Measurements from ENCODE around the gene SPNS2. TPM values are rescaled to one million over a fixed set of nuclear protein-coding genes. Genes with fewer than 3 reads are reported as not detected.

Gene SPNS2
- total RNA-seq, 1 experiment from 2014 or later = 1.6 TPM

DNA sequence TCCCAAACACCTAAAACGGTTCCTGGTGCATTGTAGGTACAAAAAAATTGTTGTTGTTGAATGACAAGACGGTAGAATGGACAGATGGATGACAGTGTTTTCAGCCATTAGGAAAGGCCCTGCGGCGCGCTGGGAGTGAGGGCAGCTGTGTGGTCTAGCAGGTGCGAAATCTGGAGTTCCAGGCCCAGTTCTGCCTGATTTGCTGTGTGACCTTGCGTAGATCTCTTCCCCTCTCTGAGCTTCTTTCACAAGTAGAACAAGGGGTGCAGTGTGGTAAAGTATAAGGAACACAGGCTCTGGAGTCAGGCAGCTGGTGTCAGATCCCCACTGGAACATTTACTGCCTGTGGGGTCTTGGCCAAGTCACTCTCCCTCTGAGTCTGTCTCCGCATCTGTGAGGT lies 25.3 kb downstream of the SPNS2 start:
- Histone ChIP-seq H3K27me3 (ENCODE audit: insufficient read depth, low read length) (no peaks in the 10 kb centered on the region), H3K9me2 (ENCODE audit: insufficient read depth) (no peaks in the 10 kb centered on the region), H3K36me3 (ENCODE audit: control insufficient read depth in 1 of 2, insufficient read depth in 2 of 2, low read length in 2 of 2) (no peaks in the 10 kb centered on the region), H3K79me2 (ENCODE audit: insufficient read depth, low read length) (no peaks in the 10 kb centered on the region), H3K4me1 (ENCODE audit: control insufficient read depth in 1 of 2, insufficient read depth in 2 of 2, low read length in 2 of 2) (0 out of 4 replicates have a peak, but pooled peaks cover 0 to 5% of the 10 kb centered on the region in 2 experiments), H4K20me1 (ENCODE audit: insufficient read depth) (no peaks in the 10 kb centered on the region), H3K9ac (ENCODE audit: low read length) (no peak overlapping the region), H3K4me2 (ENCODE audit: low read length) (no peak overlapping the region), H3K27ac (ENCODE audit: low read depth, low read length) (no peak overlapping the region), H2AFZ (ENCODE audit: low read depth, low read length, poor library complexity, severe bottlenecking) (no peak overlapping the region), H3K4me3 (replicated peaks in 1 of 2; ENCODE audit: low read depth in 1 of 2, low read length in 2 of 2) (no peak overlapping the region), H3K9me3 (ENCODE audit: control insufficient read depth in 1 of 2, insufficient read depth in 1 of 2, low read depth in 1 of 2, low read length in 2 of 2) (no peaks in the 10 kb centered on the region)
- TF ChIP-seq, protein P1, sequence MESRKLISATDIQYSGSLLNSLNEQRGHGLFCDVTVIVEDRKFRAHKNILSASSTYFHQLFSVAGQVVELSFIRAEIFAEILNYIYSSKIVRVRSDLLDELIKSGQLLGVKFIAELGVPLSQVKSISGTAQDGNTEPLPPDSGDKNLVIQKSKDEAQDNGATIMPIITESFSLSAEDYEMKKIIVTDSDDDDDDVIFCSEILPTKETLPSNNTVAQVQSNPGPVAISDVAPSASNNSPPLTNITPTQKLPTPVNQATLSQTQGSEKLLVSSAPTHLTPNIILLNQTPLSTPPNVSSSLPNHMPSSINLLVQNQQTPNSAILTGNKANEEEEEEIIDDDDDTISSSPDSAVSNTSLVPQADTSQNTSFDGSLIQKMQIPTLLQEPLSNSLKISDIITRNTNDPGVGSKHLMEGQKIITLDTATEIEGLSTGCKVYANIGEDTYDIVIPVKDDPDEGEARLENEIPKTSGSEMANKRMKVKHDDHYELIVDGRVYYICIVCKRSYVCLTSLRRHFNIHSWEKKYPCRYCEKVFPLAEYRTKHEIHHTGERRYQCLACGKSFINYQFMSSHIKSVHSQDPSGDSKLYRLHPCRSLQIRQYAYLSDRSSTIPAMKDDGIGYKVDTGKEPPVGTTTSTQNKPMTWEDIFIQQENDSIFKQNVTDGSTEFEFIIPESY (IDR thresholded peaks at IDR 0.05; ENCODE audit: extremely low read depth, insufficient replicate concordance, low read length) = no peak
- TF ChIP-seq YY1 (IDR thresholded peaks at IDR 0.05; ENCODE audit: extremely low read depth, insufficient replicate concordance, low read depth, low read length) (no peak), EGR1 (IDR thresholded peaks at IDR 0.05; ENCODE audit: low read depth) (no peak), ZFX (IDR thresholded peaks at IDR 0.05) (no peak), TCF7L2 (IDR thresholded peaks at IDR 0.05; ENCODE audit: borderline replicate concordance, extremely low read depth, insufficient read depth, insufficient read length) (no peak), SIN3A (IDR thresholded peaks at IDR 0.05; ENCODE audit: low read depth) (no peak)
- TF ChIP-seq, protein P2, sequence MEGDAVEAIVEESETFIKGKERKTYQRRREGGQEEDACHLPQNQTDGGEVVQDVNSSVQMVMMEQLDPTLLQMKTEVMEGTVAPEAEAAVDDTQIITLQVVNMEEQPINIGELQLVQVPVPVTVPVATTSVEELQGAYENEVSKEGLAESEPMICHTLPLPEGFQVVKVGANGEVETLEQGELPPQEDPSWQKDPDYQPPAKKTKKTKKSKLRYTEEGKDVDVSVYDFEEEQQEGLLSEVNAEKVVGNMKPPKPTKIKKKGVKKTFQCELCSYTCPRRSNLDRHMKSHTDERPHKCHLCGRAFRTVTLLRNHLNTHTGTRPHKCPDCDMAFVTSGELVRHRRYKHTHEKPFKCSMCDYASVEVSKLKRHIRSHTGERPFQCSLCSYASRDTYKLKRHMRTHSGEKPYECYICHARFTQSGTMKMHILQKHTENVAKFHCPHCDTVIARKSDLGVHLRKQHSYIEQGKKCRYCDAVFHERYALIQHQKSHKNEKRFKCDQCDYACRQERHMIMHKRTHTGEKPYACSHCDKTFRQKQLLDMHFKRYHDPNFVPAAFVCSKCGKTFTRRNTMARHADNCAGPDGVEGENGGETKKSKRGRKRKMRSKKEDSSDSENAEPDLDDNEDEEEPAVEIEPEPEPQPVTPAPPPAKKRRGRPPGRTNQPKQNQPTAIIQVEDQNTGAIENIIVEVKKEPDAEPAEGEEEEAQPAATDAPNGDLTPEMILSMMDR (IDR thresholded peaks at IDR 0.05 in 2 of 3, conservative IDR thresholded peaks at IDR 0.05 in 1 of 3; ENCODE audit: borderline replicate concordance in 1 of 3, insufficient read depth in 1 of 3, low read depth in 2 of 3, low read length in 2 of 3) = no peak
- intact Hi-C loops (cut with micrococcal nuclease) = no loop called here
- BruUV-seq (replicated peaks) = no TSS peak
- ATAC-seq (no peak), DNase-seq (ENCODE audit: low read depth, low spot score) (no peak)
- POLR2A ChIA-PET = no interaction called here
- RAD21 ChIA-PET (ENCODE audit: low non-redundant PET in 1 of 2, low total read pairs in 2 of 2, uncharacterized antibody in 2 of 2, unreplicated experiment in 2 of 2) = no interaction called here
- CTCF ChIA-PET = interaction anchor here (1.2 kb wide), 1 partner anchor 43 kb away, joined by 3 read pairs; no protein-coding TSS in a partner anchor

All from HCT116 (cell line).